IgD-negative memory B cell (primary cell): ENCODE data around the gene GAK. TPM values are rescaled to one million over a fixed set of nuclear protein-coding genes. Genes with fewer than 3 reads are reported as not detected.
A peak's percentile ranks its signal among the peaks of the same experiment; 100 is the strongest.

Source experiments
- H3K27ac Mint-ChIP-seq, 3 donors: one replicate each; pipeline ENCODE4 v1.8.0; 2020 to 2022; ENCODE audit warnings: mild to moderate bottlenecking in 3 of 3, mixed read lengths in 3 of 3, moderate library complexity in 1 of 3
- H3K27me3 Mint-ChIP-seq: one replicate; pipeline ENCODE4 v1.8.0; 2021; ENCODE audit warnings: mixed read lengths
- H3K36me3 Mint-ChIP-seq: one replicate; pipeline ENCODE4 v1.8.0; 2020; ENCODE audit warnings: mild to moderate bottlenecking, mixed read lengths
- H3K4me1 Mint-ChIP-seq, 3 donors: one replicate each; pipeline ENCODE4 v1.8.0; 2020 to 2022; ENCODE audit warnings: mixed read lengths in 3 of 3, mild to moderate bottlenecking in 1 of 3
- H3K4me3 Mint-ChIP-seq, 4 donors: one replicate each; pipeline ENCODE4 v1.8.0; 2020 to 2022; ENCODE audit warnings: mild to moderate bottlenecking in 4 of 4, mixed read lengths in 4 of 4, moderate library complexity in 3 of 4
- H3K9me3 Mint-ChIP-seq, 3 donors: one replicate each; pipeline ENCODE4 v1.8.0; 2020 to 2021; ENCODE audit warnings: mixed read lengths in 3 of 3, mild to moderate bottlenecking in 1 of 3
- polyA plus RNA-seq: library from polyadenylated mRNA; unstranded; fragments of 300-500 nt; fragmentation: Illumina TruSeq; gene quantifications from one replicate; pipeline ENCODE4 v1.2.3, GENCODE V29; 2021

The GAK gene
- polyA plus RNA-seq, 1 donor from 2014 or later: 74.7 TPM

- Mint-ChIP-seq H3K4me3 (no peak overlapping the region), H3K36me3 (peaks cover 3% of the 10 kb centered on the region), H3K4me1 (peaks cover 0 to 3% (median 0%) of the 10 kb centered on the region in 3 donors), H3K27me3 (no peaks in the 10 kb centered on the region), H3K9me3 (no peaks in the 10 kb centered on the region), H3K27ac (no peak overlapping the region)
Observed at GRCh38 chr4:890036-890695, 42.0 kb downstream of the GAK start.

- Mint-ChIP-seq H3K4me1 (peaks cover 0 to 3% (median 0%) of the 10 kb centered on the region in 3 donors), H3K27ac (no peak overlapping the region), H3K4me3 (no peak overlapping the region), H3K9me3 (no peaks in the 10 kb centered on the region), H3K27me3 (no peaks in the 10 kb centered on the region), H3K36me3 (peaks cover 3% of the 10 kb centered on the region)
Observed at GRCh38 chr4:889516-889915, 42.6 kb downstream of the GAK start.

DNA sequence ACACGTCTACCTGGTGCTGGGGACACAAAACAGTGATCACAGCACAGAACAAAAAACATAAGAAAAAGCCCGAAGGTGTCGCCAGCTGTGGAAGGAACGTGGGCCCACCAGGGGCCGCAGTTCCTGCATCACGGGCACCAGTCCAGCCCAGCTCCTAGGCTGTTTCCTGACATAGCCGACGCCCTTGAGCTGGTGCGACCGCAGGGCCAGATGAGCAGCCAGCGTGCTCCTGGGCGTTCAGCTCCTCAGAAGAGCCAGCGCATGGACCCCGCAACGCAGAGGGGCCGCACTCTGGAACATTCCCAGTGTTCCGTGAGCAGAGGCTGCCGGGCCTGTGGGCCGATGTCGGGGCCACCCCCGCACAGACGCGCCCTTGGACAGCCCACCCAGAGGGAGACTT lies 44.1 kb downstream of the GAK start:
- Mint-ChIP-seq H3K36me3 (peaks cover 3% of the 10 kb centered on the region), H3K4me3 (no peak overlapping the region), H3K9me3 (no peaks in the 10 kb centered on the region), H3K27ac (no peak overlapping the region), H3K27me3 (no peaks in the 10 kb centered on the region), H3K4me1 (peaks cover 0 to 3% (median 0%) of the 10 kb centered on the region in 3 donors)

DNA sequence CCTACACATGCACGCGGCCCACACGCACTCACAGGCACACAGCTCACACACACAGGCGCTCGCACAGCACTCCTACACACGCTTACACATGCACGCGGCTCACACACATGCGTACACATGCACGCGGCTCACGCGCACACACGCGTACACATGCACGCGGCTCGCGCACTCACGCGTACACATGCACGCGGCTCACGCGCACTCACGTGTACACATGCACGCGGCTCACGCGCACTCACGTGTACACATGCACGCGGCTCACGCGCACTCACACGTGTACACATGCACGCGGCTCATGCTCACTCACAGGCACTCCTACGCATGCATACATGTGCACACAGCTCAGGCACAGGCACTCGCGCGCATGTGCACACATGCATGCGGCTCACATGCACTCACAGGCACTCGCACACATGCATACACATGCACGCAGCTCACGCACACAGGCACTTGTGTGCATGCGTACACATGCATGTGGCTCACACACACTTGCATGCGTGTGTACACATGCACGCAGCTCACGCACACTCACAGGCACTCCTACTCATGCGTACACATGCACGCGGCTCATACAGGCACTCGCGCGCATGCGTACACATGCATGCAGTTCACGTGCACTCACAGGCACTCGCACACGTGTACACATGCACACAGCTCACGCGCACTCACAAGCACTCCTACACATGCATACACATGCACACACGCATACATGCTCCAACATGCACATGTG lies 44.9 kb downstream of the GAK start:
- peak overlapping the region in 1 of 3 donors; percentile 82 for H3K27ac Mint-ChIP-seq
- no peak overlapping the region for H3K4me3 Mint-ChIP-seq
- H3K27me3 Mint-ChIP-seq: no peaks in the 10 kb centered on the region
- peaks cover 0 to 3% (median 0%) of the 10 kb centered on the region in 3 donors for H3K4me1 Mint-ChIP-seq
- no peaks in the 10 kb centered on the region for H3K9me3 Mint-ChIP-seq
- peaks cover 3% of the 10 kb centered on the region for H3K36me3 Mint-ChIP-seq

- Mint-ChIP-seq H3K27ac (peak overlapping the region in 1 of 3 donors; percentile 82), H3K4me1 (peaks cover 0 to 3% (median 0%) of the 10 kb centered on the region in 3 donors), H3K9me3 (no peaks in the 10 kb centered on the region), H3K4me3 (no peak overlapping the region), H3K36me3 (peaks cover 3% of the 10 kb centered on the region), H3K27me3 (no peaks in the 10 kb centered on the region)
Observed at GRCh38 chr4:886244-886643, 45.9 kb downstream of the GAK start.

DNA sequence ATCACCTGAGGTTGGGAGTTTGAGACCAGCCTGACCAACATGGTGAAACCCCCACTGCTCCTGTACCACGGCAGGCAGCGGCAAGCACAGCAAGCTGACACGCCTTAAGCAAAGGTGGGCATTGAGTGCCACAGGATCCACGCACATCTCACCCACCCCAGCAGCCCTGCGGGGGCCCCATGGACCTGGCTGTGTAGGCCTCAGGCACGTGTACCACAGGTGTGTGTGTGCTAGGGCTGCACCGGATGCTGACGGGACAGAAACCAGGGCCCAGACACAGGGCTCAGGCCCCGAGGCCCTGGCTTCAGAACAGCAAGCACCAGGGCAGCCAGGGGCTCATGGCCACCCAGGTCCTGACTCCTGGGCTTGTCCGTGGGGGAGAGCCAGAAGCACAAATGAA lies 46.8 kb downstream of the GAK start:
- no peaks in the 10 kb centered on the region for H3K9me3 Mint-ChIP-seq
- H3K4me3 Mint-ChIP-seq: no peak overlapping the region
- H3K27ac Mint-ChIP-seq: no peak overlapping the region
- H3K36me3 Mint-ChIP-seq: peaks cover 3% of the 10 kb centered on the region
- peaks cover 0 to 2% (median 0%) of the 10 kb centered on the region in 3 donors for H3K4me1 Mint-ChIP-seq
- H3K27me3 Mint-ChIP-seq: no peaks in the 10 kb centered on the region

- Mint-ChIP-seq H3K36me3 (peaks cover 3% of the 10 kb centered on the region), H3K4me1 (peaks cover 0 to 5% (median 3%) of the 10 kb centered on the region in 3 donors), H3K27ac (peak overlapping the region in 1 of 3 donors; percentile 57), H3K27me3 (no peaks in the 10 kb centered on the region), H3K4me3 (no peak overlapping the region), H3K9me3 (no peaks in the 10 kb centered on the region)
Observed at GRCh38 chr4:884896-885295, 47.2 kb downstream of the GAK start.

- no peak overlapping the region for H3K4me3 Mint-ChIP-seq
- peaks cover 0 to 9% (median 8%) of the 10 kb centered on the region in 3 donors for H3K4me1 Mint-ChIP-seq
- H3K36me3 Mint-ChIP-seq: peaks cover 3% of the 10 kb centered on the region
- H3K9me3 Mint-ChIP-seq: no peaks in the 10 kb centered on the region
- no peaks in the 10 kb centered on the region for H3K27me3 Mint-ChIP-seq
- peak overlapping the region in 2 of 3 donors; percentile 56 to 57 for H3K27ac Mint-ChIP-seq
Observed at GRCh38 chr4:884259-884658, 47.9 kb downstream of the GAK start.

GRCh38 chr4:883377-884095 lies 48.6 kb downstream of the GAK start:
- Mint-ChIP-seq H3K9me3 (no peaks in the 10 kb centered on the region), H3K4me1 (peaks cover 0 to 9% (median 8%) of the 10 kb centered on the region in 3 donors), H3K27ac (peak overlapping the region in 1 of 3 donors; percentile 81), H3K36me3 (peaks cover 3% of the 10 kb centered on the region), H3K4me3 (no peak overlapping the region), H3K27me3 (no peaks in the 10 kb centered on the region)

- H3K27ac Mint-ChIP-seq: no peak overlapping the region
- peaks cover 3% of the 10 kb centered on the region for H3K36me3 Mint-ChIP-seq
- H3K4me3 Mint-ChIP-seq: no peak overlapping the region
- H3K9me3 Mint-ChIP-seq: no peaks in the 10 kb centered on the region
- peaks cover 0 to 8% (median 7%) of the 10 kb centered on the region in 3 donors for H3K4me1 Mint-ChIP-seq
- H3K27me3 Mint-ChIP-seq: no peaks in the 10 kb centered on the region
Observed at GRCh38 chr4:882646-883045, 49.5 kb downstream of the GAK start.

- no peaks in the 10 kb centered on the region for H3K27me3 Mint-ChIP-seq
- peak overlapping the region in 1 of 3 donors; percentile 77 for H3K27ac Mint-ChIP-seq
- H3K9me3 Mint-ChIP-seq: no peaks in the 10 kb centered on the region
- H3K4me3 Mint-ChIP-seq: no peak overlapping the region
- H3K4me1 Mint-ChIP-seq: peaks cover 0 to 8% (median 7%) of the 10 kb centered on the region in 3 donors
- H3K36me3 Mint-ChIP-seq: peaks cover 2% of the 10 kb centered on the region
Observed at GRCh38 chr4:881709-882108, 50.4 kb downstream of the GAK start.

DNA sequence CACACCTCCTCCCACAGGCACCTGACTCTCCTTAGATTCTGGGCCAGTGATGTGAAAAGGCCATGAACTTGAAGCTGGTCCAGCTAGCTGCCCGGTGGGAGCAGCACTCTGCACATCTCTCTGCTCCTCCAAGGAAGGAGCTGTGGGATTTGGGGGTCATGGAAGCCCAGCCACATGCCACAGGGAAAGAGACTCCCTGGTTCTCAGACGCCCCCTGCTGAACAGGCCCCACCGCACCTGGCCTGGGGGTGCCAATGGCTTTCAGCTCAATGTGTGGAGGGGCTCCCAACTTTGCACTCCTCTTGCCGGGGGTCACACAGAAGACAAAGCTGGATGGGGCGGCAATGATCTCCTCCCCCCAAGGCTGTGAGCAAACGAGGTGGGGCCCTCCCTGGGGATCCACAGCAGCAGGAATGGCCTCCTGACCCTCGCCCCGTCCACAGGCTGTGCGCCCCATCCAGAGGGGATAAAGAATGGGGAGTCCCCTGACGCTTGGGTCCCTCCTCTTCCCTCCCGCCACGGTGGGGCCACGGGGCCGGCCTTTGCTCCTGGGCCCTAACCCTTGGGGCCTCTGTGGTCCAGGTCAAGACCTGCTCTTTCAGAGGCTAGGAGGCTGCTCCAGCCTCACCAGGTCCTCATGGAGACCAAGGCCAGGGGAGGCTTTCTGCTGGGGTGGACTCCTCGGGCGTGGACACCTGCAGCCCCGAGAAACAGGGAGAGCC lies 51.3 kb downstream of the GAK start:
- H3K4me1 Mint-ChIP-seq: peaks cover 0 to 8% (median 7%) of the 10 kb centered on the region in 3 donors
- no peaks in the 10 kb centered on the region for H3K9me3 Mint-ChIP-seq
- H3K36me3 Mint-ChIP-seq: peaks cover 2% of the 10 kb centered on the region
- peak overlapping the region in 1 of 3 donors; percentile 77 for H3K27ac Mint-ChIP-seq
- no peak overlapping the region for H3K4me3 Mint-ChIP-seq
- no peaks in the 10 kb centered on the region for H3K27me3 Mint-ChIP-seq

- peaks cover 2% of the 10 kb centered on the region for H3K36me3 Mint-ChIP-seq
- peak overlapping the region in 2 of 3 donors; percentile 55 to 88 for H3K27ac Mint-ChIP-seq
- H3K4me1 Mint-ChIP-seq: peaks cover 0 to 8% (median 8%) of the 10 kb centered on the region in 3 donors
- no peaks in the 10 kb centered on the region for H3K9me3 Mint-ChIP-seq
- H3K4me3 Mint-ChIP-seq: peak overlapping the region in 1 of 4 donors; percentile 39
- H3K27me3 Mint-ChIP-seq: no peaks in the 10 kb centered on the region
Observed at GRCh38 chr4:879729-880077, 52.4 kb downstream of the GAK start.

DNA sequence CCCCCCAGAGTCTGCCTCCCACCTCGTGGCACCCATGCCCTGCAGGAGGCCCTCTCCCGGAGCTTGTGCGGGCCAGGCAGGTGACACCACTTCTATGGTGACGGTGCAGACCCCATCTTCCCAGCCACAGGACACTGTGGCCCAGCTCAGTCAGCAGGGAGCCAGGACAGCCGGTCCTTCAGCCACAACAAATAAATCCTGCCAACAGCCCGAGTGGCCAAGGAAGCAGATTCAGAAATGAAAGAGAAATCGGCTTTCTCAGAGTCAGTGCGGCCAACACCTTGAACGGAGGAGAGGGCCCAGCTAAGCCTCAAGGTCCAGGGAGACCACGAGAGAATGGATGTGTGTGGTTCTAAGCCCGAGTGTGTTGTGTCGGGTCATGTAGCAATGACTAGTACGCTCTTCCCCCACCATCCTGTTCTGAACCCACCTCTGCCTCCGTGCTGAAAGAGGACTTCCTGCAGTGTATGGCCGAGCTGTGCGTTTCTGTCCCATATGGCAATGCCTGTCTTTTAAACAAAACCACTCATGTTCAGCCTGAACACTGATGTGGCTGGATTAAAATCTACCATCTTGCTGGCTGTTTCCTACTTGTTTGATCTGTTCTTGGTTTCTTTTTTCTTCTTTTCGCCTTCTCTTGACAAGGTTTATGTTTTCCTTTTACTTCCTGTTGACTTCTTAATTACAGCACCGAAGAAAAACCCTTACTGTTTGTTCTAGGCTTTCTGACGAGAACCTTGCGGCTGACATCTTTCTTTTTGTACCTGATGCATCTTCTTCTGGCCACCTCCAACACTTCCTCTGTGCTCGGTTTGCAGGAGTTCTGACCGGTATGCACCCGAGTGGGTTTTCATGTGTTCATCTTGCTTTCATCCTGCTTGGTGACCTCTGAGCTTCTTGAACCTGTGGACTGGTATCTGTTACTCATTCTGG lies 53.1 kb downstream of the GAK start:
- H3K4me3 Mint-ChIP-seq: peak overlapping the region in 2 of 4 donors; percentile 19 to 39
- peaks cover 2% of the 10 kb centered on the region for H3K36me3 Mint-ChIP-seq
- H3K4me1 Mint-ChIP-seq: peaks cover 0 to 10% (median 8%) of the 10 kb centered on the region in 3 donors
- H3K27me3 Mint-ChIP-seq: no peaks in the 10 kb centered on the region
- no peaks in the 10 kb centered on the region for H3K9me3 Mint-ChIP-seq
- peak overlapping the region; percentile 54 to 88 (median 55) for H3K27ac Mint-ChIP-seq
